CD4-positive, CD25-positive, alpha-beta regulatory T cell (primary cell): ENCODE measurements around the gene C14orf132. TPM values are rescaled to one million over a fixed set of nuclear protein-coding genes. Genes with fewer than 3 reads are reported as not detected.

Experiments used
- ATAC-seq, 2 donors: fragments of 150-1000 bp; cut with Tn5 transposase; one replicate each; pipeline ENCODE4 v1.10.0; 2021; ENCODE audit warnings: low read depth in 2 of 2, moderate number of reproducible peaks in 2 of 2, moderate library complexity in 1 of 2
- DNase-seq, 3 donors: peaks; one replicate each; pipeline versions ENCODE4 v3.0.0 to v3.0.0-alpha.2; 2012 to 2022; ENCODE audit warnings: mixed read lengths in 1 of 3
- H3K27ac ChIP-seq: one replicate; pipeline ENCODE4 v1.7.0; 2013; ENCODE audit warnings: mild to moderate bottlenecking, low read length; ENCODE audit not compliant: insufficient read depth, poor library complexity, severe bottlenecking
- H3K27me3 ChIP-seq: one replicate; pipeline ENCODE4 v1.7.0; 2013; ENCODE audit warnings: low read length; ENCODE audit not compliant: control insufficient read depth, insufficient read depth
- H3K36me3 ChIP-seq: one replicate; pipeline ENCODE4 v1.7.0; 2013; ENCODE audit warnings: mild to moderate bottlenecking, low read length, moderate library complexity; ENCODE audit not compliant: control insufficient read depth, insufficient read depth
- H3K4me1 ChIP-seq: 2 replicates; pipeline ENCODE4 v1.7.0; 2013; ENCODE audit warnings: mild to moderate bottlenecking, low read length; ENCODE audit not compliant: insufficient read depth, control insufficient read depth, poor library complexity, severe bottlenecking
- H3K4me3 ChIP-seq: one replicate; pipeline ENCODE4 v1.7.0; 2013; ENCODE audit warnings: low read depth, mild to moderate bottlenecking, low read length, moderate library complexity
- H3K9me3 ChIP-seq, 2 experiments: 1 replicate in 1 of 2; 2 replicates in 1 of 2; pipeline ENCODE4 v1.7.0; 2013; ENCODE audit warnings: low read length in 2 of 2, mild to moderate bottlenecking in 1 of 2, moderate library complexity in 1 of 2; ENCODE audit not compliant: control insufficient read depth in 2 of 2
- H3K27ac Mint-ChIP-seq, 3 donors: one replicate each; pipeline ENCODE4 v1.8.0; 2020 to 2022; ENCODE audit warnings: mild to moderate bottlenecking in 3 of 3, mixed read lengths in 3 of 3, moderate library complexity in 2 of 3
- H3K27me3 Mint-ChIP-seq: one replicate; pipeline ENCODE4 v1.8.0; 2022; ENCODE audit warnings: mild to moderate bottlenecking, mixed read lengths
- H3K36me3 Mint-ChIP-seq: one replicate; pipeline ENCODE4 v1.8.0; 2020; ENCODE audit warnings: mixed read lengths
- H3K4me1 Mint-ChIP-seq, 4 donors: one replicate each; pipeline ENCODE4 v1.8.0; 2020 to 2022; ENCODE audit warnings: mixed read lengths in 4 of 4, mild to moderate bottlenecking in 1 of 4
- H3K4me3 Mint-ChIP-seq, 4 donors: one replicate each; pipeline ENCODE4 v1.8.0; 2020 to 2022; ENCODE audit warnings: mild to moderate bottlenecking in 4 of 4, mixed read lengths in 4 of 4, moderate library complexity in 3 of 4
- H3K9me3 Mint-ChIP-seq, 7 donors: one replicate each; pipeline ENCODE4 v1.8.0; 2020 to 2022; ENCODE audit warnings: mixed read lengths in 7 of 7, mild to moderate bottlenecking in 3 of 7, moderate library complexity in 2 of 7
- polyA plus RNA-seq, 4 donors: library from polyadenylated mRNA; unstranded; fragments of 300-500 nt; fragmentation: Illumina TruSeq; gene quantifications; one replicate each; pipeline ENCODE4 v1.2.3, GENCODE V29; 2021
- total RNA-seq: library from RNA; stranded (reverse); gene quantifications from one replicate; pipeline ENCODE4 v1.2.3, GENCODE V29; 2022

C14orf132 gene
- total and polyA plus RNA-seq, 5 donors from 2014 or later: 0.20 to 1.2 (median 0.30) TPM; not detected in 1

DNA sequence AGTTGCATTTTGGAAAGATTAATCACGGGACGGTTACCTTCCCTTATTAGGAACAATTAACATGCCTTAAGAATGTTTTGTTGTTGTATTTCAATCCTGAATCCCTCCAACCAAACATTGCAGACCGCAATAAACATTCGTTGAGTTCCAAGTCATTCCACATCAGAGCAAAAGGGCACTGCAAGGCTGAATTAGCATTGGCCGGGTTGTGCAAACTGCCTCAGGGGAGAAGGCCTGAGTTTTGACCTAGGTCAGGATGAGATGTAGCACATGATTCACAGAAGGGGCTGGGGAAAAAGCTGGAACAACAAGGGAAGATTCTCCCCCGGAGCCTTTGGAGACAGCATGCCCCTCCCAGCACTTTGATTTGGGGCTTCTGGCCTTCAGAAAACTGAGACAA is 83.3 kb downstream of the C14orf132 start:
- peaks cover 0 to 23% (median 16%) of the 10 kb centered on the region in 4 donors for H3K4me1 Mint-ChIP-seq
- no peak overlapping the region for H3K27ac Mint-ChIP-seq
- ATAC-seq (no peak), DNase-seq (no peak)
- Histone ChIP-seq H3K4me1 (peaks cover 6% of the 10 kb centered on the region), H3K27me3 (no peaks in the 10 kb centered on the region), H3K9me3 (no peaks in the 10 kb centered on the region), H3K4me3 (no peak overlapping the region), H3K36me3 (no peaks in the 10 kb centered on the region), H3K27ac (no peak overlapping the region)
- H3K9me3 Mint-ChIP-seq: no peaks in the 10 kb centered on the region
- no peak overlapping the region for H3K4me3 Mint-ChIP-seq
- H3K27me3 Mint-ChIP-seq: peaks cover 14% of the 10 kb centered on the region
- H3K36me3 Mint-ChIP-seq: no peaks in the 10 kb centered on the region

DNA sequence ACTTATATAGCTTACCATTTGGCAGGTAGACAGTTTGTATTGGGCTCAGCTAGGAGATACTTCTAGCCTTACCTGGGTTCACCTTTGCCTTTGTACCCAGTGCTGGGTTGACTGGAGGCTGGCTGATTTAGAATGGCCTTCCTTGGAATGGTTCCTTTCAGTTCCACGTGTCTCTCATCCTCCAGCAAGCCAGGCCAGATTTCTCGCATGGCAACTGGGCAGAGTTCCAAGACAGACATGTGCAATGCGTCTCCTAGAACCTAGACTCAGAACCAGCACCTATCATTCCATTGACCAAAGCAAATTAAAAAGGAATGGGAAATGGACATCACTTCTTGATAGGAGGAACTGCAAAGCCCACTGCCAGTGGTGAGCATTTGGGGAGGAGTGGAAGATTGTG is 86.4 kb downstream of the C14orf132 start:
- no peak overlapping the region for H3K4me3 ChIP-seq
- no peak overlapping the region for H3K4me3 Mint-ChIP-seq
- H3K4me1 ChIP-seq: peaks cover 6% of the 10 kb centered on the region
- H3K9me3 ChIP-seq: no peaks in the 10 kb centered on the region
- H3K27ac Mint-ChIP-seq: no peak overlapping the region
- no peaks in the 10 kb centered on the region for H3K27me3 ChIP-seq
- H3K36me3 ChIP-seq: no peaks in the 10 kb centered on the region
- peaks cover 0 to 23% (median 16%) of the 10 kb centered on the region in 4 donors for H3K4me1 Mint-ChIP-seq
- DNase-seq (no peak), ATAC-seq (no peak)
- no peak overlapping the region for H3K27ac ChIP-seq
- no peaks in the 10 kb centered on the region for H3K9me3 Mint-ChIP-seq
- H3K27me3 Mint-ChIP-seq: peaks cover 10% of the 10 kb centered on the region
- no peaks in the 10 kb centered on the region for H3K36me3 Mint-ChIP-seq

DNA sequence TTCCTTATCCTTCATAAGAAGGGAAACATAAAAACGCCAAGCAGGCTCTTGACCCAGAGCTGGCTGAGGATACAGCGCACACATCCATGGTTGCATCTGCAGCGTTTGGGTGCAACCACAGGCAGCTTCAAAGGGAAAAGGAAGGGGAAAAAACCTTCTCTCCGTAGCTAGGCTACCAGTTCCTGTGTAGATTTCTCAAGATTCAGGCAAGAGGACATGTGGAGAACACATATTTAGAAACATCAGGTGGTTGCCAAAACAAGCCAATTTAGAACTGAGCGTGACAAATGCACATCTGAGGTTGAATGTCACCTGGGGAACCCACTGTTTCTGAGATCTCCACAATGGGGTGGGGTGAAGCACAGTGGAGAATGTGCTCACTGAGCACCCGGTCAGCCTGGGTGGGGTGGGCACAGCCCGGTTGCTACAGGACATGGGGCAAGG is 87.2 kb downstream of the C14orf132 start:
- H3K4me3 Mint-ChIP-seq: peak overlapping the region in 3 of 4 donors; percentile 58 to 84 (median 66)
- no peaks in the 10 kb centered on the region for H3K9me3 ChIP-seq
- H3K27me3 ChIP-seq: no peaks in the 10 kb centered on the region
- no peaks in the 10 kb centered on the region for H3K36me3 ChIP-seq
- peaks cover 10% of the 10 kb centered on the region for H3K27me3 Mint-ChIP-seq
- H3K36me3 Mint-ChIP-seq: no peaks in the 10 kb centered on the region
- no peaks in the 10 kb centered on the region for H3K9me3 Mint-ChIP-seq
- peaks cover 0 to 23% (median 16%) of the 10 kb centered on the region in 4 donors for H3K4me1 Mint-ChIP-seq
- H3K27ac ChIP-seq: no peak overlapping the region
- peaks cover 6% of the 10 kb centered on the region for H3K4me1 ChIP-seq
- DNase-seq: peak in 2 of 3 donors; percentile 24 to 29
- peak overlapping the region in 2 of 3 donors; percentile 77 to 84 for H3K27ac Mint-ChIP-seq
- H3K4me3 ChIP-seq: peak overlapping the region; percentile 29
- peak; percentile 46 to 55 for ATAC-seq

DNA sequence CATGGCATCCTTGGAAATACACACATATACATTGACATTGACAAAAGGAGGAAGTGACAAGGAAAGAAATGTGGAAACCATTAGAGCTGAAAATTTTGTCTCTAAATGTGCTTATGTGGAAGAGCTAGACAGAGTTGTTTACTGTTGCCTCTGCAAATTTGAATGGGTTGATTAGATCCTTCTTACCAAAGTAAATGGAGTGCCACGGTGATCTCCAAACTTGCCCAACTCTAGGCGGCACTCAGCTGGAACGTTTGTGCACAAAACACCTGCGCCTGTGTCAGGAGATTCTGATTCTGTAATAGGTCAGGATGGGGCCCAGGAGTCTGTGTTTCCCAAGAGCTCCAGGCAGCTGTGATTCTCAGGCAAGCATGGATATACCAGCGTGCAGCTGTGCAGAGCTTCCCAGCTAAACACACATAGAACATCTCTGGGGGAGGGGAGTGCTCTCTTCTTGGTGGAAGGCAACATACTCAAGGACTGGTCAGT is 87.7 kb downstream of the C14orf132 start:
- Mint-ChIP-seq H3K9me3 (no peaks in the 10 kb centered on the region), H3K27ac (peak overlapping the region in 2 of 3 donors; percentile 77 to 84), H3K36me3 (no peaks in the 10 kb centered on the region), H3K4me3 (peak overlapping the region in 2 of 4 donors; percentile 12 to 66), H3K27me3 (peaks cover 10% of the 10 kb centered on the region), H3K4me1 (peaks cover 0 to 23% (median 16%) of the 10 kb centered on the region in 4 donors)
- ATAC-seq: no peak
- Histone ChIP-seq H3K9me3 (no peaks in the 10 kb centered on the region), H3K4me3 (peak overlapping the region; percentile 29), H3K4me1 (peaks cover 6% of the 10 kb centered on the region), H3K36me3 (no peaks in the 10 kb centered on the region), H3K27me3 (no peaks in the 10 kb centered on the region), H3K27ac (no peak overlapping the region)
- no peak for DNase-seq

DNA sequence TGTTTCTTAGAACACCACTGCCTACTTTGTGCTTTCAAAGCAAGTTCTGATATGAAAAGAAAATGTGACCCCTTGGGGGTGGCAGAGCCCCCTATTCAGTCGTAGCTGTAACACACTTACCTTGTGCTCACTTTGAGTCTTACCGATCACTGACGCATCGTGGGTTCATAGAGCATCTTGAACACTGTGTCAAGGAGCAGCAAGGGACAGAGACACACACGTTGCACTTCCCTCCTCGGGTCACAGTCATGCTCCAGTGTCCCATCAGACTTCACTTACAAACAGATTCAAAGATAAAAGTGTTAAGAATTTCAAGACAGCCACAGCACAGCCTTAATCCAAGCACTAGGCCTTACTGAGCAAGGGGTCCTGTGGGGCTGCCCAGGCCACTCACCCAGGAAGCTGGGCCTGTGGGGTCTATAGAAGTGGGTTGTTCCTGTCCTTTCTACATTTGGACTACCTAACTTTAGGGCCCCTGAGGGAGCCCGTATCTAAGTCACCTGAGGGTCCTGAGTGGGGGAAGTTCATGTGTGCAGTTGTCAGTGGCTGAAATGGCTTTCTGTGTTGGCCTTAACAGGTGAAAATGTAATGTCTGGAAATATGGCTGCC is 90.1 kb downstream of the C14orf132 start:
- peaks cover 15% of the 10 kb centered on the region for H3K27me3 Mint-ChIP-seq
- Histone ChIP-seq H3K4me1 (peaks cover 6% of the 10 kb centered on the region), H3K27me3 (peaks cover 6% of the 10 kb centered on the region), H3K9me3 (no peaks in the 10 kb centered on the region), H3K27ac (no peak overlapping the region), H3K4me3 (no peak overlapping the region), H3K36me3 (no peaks in the 10 kb centered on the region)
- no peak overlapping the region for H3K27ac Mint-ChIP-seq
- peaks cover 0 to 19% (median 16%) of the 10 kb centered on the region in 4 donors for H3K4me1 Mint-ChIP-seq
- H3K4me3 Mint-ChIP-seq: no peak overlapping the region
- peaks cover 0 to 2% (median 0%) of the 10 kb centered on the region in 7 donors for H3K9me3 Mint-ChIP-seq
- ATAC-seq (no peak), DNase-seq (no peak)
- H3K36me3 Mint-ChIP-seq: no peaks in the 10 kb centered on the region

DNA sequence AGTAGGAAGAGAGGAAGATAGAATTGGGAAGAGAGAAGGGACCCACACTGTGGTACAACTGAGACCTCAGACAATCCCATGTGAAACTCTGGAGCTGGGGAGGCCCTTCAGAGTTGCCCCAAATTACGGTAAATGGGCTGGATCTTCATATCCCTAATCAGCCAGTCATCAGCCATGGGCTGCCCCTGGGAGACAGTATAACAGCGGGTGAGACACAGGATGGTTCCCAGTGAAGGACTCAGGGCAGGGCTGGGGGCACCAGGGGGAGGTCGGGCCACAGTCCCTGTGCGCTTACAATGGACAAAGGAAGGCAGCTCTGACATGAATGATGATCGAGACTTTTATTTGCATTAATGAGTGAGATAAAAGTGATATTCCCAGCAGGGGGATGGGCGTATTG is 91.2 kb downstream of the C14orf132 start:
- H3K9me3 Mint-ChIP-seq: peaks cover 0 to 4% (median 0%) of the 10 kb centered on the region in 7 donors
- peaks cover 6% of the 10 kb centered on the region for H3K4me1 ChIP-seq
- no peak overlapping the region for H3K4me3 Mint-ChIP-seq
- H3K4me1 Mint-ChIP-seq: peaks cover 0 to 17% (median 14%) of the 10 kb centered on the region in 4 donors
- H3K36me3 Mint-ChIP-seq: no peaks in the 10 kb centered on the region
- ATAC-seq: no peak
- peaks cover 15% of the 10 kb centered on the region for H3K27me3 Mint-ChIP-seq
- no peak overlapping the region for H3K27ac Mint-ChIP-seq
- H3K9me3 ChIP-seq: no peaks in the 10 kb centered on the region
- H3K27me3 ChIP-seq: peaks cover 6% of the 10 kb centered on the region
- H3K36me3 ChIP-seq: no peaks in the 10 kb centered on the region
- no peak overlapping the region for H3K27ac ChIP-seq
- no peak for DNase-seq
- H3K4me3 ChIP-seq: no peak overlapping the region

DNA sequence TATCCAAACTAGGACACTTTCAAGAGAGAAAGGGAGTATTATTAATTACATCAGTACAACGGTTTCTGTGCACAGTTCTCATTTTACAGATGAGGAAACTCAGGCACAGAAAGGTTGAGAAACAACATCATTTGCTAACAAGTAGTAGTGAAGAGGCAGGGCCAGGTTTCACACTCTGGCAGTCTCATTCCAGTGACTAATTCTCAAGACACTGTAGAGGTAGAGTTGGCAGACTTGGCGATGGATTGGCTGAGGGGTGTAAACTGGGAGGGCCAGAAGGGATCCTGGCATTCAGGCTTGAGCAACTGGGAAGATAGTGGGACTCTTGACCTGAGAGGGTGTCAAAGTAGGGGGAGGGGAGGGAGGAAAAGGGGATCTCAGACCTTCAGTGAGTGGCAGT is 91.7 kb downstream of the C14orf132 start:
- Histone ChIP-seq H3K36me3 (no peaks in the 10 kb centered on the region), H3K4me1 (peaks cover 3% of the 10 kb centered on the region), H3K27me3 (peaks cover 6% of the 10 kb centered on the region), H3K4me3 (no peak overlapping the region), H3K9me3 (no peaks in the 10 kb centered on the region), H3K27ac (no peak overlapping the region)
- DNase-seq (no peak), ATAC-seq (no peak)
- Mint-ChIP-seq H3K4me3 (no peak overlapping the region), H3K27me3 (peaks cover 15% of the 10 kb centered on the region), H3K9me3 (peaks cover 0 to 4% (median 0%) of the 10 kb centered on the region in 7 donors), H3K36me3 (no peaks in the 10 kb centered on the region), H3K4me1 (peaks cover 0 to 14% (median 10%) of the 10 kb centered on the region in 4 donors), H3K27ac (no peak overlapping the region)

DNA sequence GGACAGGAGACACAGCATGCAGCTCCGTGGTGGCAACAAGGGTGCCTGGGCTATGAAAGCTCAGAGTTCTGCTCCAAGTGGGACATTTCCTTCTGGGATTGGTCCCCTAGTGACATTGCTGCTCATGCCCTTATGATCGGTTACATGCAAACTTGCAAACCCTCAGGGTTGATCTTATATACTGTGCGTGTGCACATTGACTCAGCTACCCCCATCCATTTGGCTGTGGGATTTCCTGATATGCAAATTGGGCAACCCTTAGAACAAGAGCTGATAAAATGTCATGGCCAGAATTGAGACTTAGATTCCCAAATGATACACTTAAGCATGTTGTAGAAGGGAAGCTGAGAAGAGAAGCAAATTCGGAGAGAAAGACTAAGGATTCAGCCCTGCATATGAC is 92.7 kb downstream of the C14orf132 start:
- Mint-ChIP-seq H3K36me3 (no peaks in the 10 kb centered on the region), H3K4me3 (no peak overlapping the region), H3K27ac (no peak overlapping the region), H3K27me3 (peaks cover 10% of the 10 kb centered on the region), H3K4me1 (peaks cover 0 to 4% (median 1%) of the 10 kb centered on the region in 4 donors), H3K9me3 (peaks cover 0 to 4% (median 0%) of the 10 kb centered on the region in 7 donors)
- H3K4me1 ChIP-seq: no peaks in the 10 kb centered on the region
- H3K36me3 ChIP-seq: no peaks in the 10 kb centered on the region
- no peak for ATAC-seq
- no peak for DNase-seq
- H3K9me3 ChIP-seq: no peaks in the 10 kb centered on the region
- peaks cover 6% of the 10 kb centered on the region for H3K27me3 ChIP-seq
- no peak overlapping the region for H3K4me3 ChIP-seq
- no peak overlapping the region for H3K27ac ChIP-seq
